Thyroid gland (tissue), 4 donors: ENCODE measurements around the gene SLC13A5.

Experiments used
- POLR2A ChIP-seq, 2 donors: fragments of 450-650 bp; IDR thresholded peaks; one replicate each; pipeline ENCODE4 v1.6.1; 2017; ENCODE audit warnings: antibody characterized with exemption in 2 of 2, mild to moderate bottlenecking in 2 of 2, moderate library complexity in 1 of 2
- TF ChIP-seq, protein P1 (sequence below), 6 experiments: fragments of 200-600 bp in 3 of 6; fragments of 450-650 bp in 3 of 6; sonication (generic) in 3 of 6; IDR thresholded peaks; one replicate each; pipeline ENCODE4 v1.5.1; 2016 to 2019; ENCODE audit warnings: antibody characterized with exemption in 6 of 6, mild to moderate bottlenecking in 2 of 6, inconsistent platforms in 1 of 6, moderate library complexity in 1 of 6

GRCh38 chr17:6699997-6700947 lies 12.9 kb downstream of the SLC13A5 start:
- TF ChIP-seq, protein P1, sequence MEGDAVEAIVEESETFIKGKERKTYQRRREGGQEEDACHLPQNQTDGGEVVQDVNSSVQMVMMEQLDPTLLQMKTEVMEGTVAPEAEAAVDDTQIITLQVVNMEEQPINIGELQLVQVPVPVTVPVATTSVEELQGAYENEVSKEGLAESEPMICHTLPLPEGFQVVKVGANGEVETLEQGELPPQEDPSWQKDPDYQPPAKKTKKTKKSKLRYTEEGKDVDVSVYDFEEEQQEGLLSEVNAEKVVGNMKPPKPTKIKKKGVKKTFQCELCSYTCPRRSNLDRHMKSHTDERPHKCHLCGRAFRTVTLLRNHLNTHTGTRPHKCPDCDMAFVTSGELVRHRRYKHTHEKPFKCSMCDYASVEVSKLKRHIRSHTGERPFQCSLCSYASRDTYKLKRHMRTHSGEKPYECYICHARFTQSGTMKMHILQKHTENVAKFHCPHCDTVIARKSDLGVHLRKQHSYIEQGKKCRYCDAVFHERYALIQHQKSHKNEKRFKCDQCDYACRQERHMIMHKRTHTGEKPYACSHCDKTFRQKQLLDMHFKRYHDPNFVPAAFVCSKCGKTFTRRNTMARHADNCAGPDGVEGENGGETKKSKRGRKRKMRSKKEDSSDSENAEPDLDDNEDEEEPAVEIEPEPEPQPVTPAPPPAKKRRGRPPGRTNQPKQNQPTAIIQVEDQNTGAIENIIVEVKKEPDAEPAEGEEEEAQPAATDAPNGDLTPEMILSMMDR (IDR thresholded peaks at IDR 0.05) = no peak
- TF ChIP-seq POLR2A (IDR thresholded peaks at IDR 0.05) = no peak
